MCF 10A (cell line): ENCODE measurements around the gene APCDD1L. TPM values are rescaled to one million over a fixed set of nuclear protein-coding genes. Genes with fewer than 3 reads are reported as not detected.

Source experiments
- Bru-seq: library from RNA; stranded (reverse); fragments of 400-500 nt; gene quantifications from one replicate; lab custom pipeline; 2021; lab: Mats Ljungman, UMichigan
- BruChase-seq, 2 experiments: library from RNA; stranded (reverse); fragments of 400-500 nt; gene quantifications; one replicate each; lab custom pipeline; 2021; lab: Mats Ljungman, UMichigan
- BruUV-seq: library from RNA; stranded (reverse); fragments of 400-500 nt; replicated peaks from 2 replicates; lab custom pipeline; 2021; lab: Mats Ljungman, UMichigan
- CTCF ChIA-PET: fragments of 300-600 bp; sonication (Branson Sonifier 250); formaldehyde crosslinking; extraction: SDS; loops from one replicate; lab custom pipeline; 2021; ENCODE audit warnings: antibody characterized with exemption, inconsistent platforms; lab: Yijun Ruan, JAX
- POLR2A ChIA-PET: fragments of 300-600, 350-650 bp; sonication (Branson Sonifier 250); formaldehyde crosslinking; extraction: SDS; loops from one replicate; lab custom pipeline; 2020; ENCODE audit warnings: antibody characterized with exemption, inconsistent platforms; lab: Yijun Ruan, JAX
- DNase-seq: peaks from one replicate; pipeline ENCODE4 v3.0.0-alpha.2; 2018; ENCODE audit not compliant: unreplicated experiment
- H3K27ac Mint-ChIP-seq: one replicate; pipeline ENCODE4 v1.8.0; 2022; ENCODE audit warnings: mild to moderate bottlenecking, low read depth, mixed read lengths; ENCODE audit not compliant: unreplicated experiment
- H3K27me3 Mint-ChIP-seq: one replicate; pipeline ENCODE4 v1.8.0; 2022; ENCODE audit warnings: mixed read lengths; ENCODE audit not compliant: insufficient read depth, unreplicated experiment
- H3K36me3 Mint-ChIP-seq: one replicate; pipeline ENCODE4 v1.8.0; 2022; ENCODE audit warnings: mild to moderate bottlenecking, moderate library complexity, mixed read lengths; ENCODE audit not compliant: insufficient read depth, unreplicated experiment
- H3K4me1 Mint-ChIP-seq: one replicate; pipeline ENCODE4 v1.8.0; 2022; ENCODE audit warnings: mixed read lengths; ENCODE audit not compliant: insufficient read depth, unreplicated experiment
- H3K4me3 Mint-ChIP-seq: one replicate; pipeline ENCODE4 v1.8.0; 2022; ENCODE audit warnings: mild to moderate bottlenecking, moderate library complexity, mixed read lengths; ENCODE audit not compliant: unreplicated experiment
- H3K9me3 Mint-ChIP-seq: one replicate; pipeline ENCODE4 v1.8.0; 2022; ENCODE audit warnings: mixed read lengths; ENCODE audit not compliant: unreplicated experiment
- intact Hi-C: fragments of 100-400 bp; cut with micrococcal nuclease; formaldehyde crosslinking; loops from 2 replicates; pipeline ENCODE4 v1.14.1; 2022
- long read RNA-seq: library from polyadenylated mRNA; stranded (forward); transcript quantifications from one replicate; pipeline ENCODE4 v2.0.0, GENCODE V29; 2022
- total RNA-seq: library from RNA; stranded (reverse); gene quantifications from 2 replicates; pipeline ENCODE4 v1.2.3, GENCODE V29; 2022
- TF ChIP-seq, protein P1 (sequence below): fragments of 200-600 bp; IDR thresholded peaks from one replicate; pipeline ENCODE4 v1.8.0; 2022; ENCODE audit warnings: antibody characterized with exemption, mild to moderate bottlenecking; ENCODE audit not compliant: unreplicated experiment

Gene APCDD1L
- total RNA-seq (0.12 and 0.86 TPM in 2 replicates), Bru-seq, nascent RNA (percentile 12 among the genes with signal in this experiment), BruChase-seq, experiment 1, labeled RNA remaining after a 6-hour chase (percentile 14 among the genes with signal in this experiment), BruChase-seq, experiment 2, labeled RNA remaining after a 2-hour chase (percentile 14 among the genes with signal in this experiment)
- long read RNA-seq, partial matches to known transcripts = 0 of 1 reads
- long read RNA-seq, other reads (novel, unspliced or antisense) = 0 of 1 reads

DNA sequence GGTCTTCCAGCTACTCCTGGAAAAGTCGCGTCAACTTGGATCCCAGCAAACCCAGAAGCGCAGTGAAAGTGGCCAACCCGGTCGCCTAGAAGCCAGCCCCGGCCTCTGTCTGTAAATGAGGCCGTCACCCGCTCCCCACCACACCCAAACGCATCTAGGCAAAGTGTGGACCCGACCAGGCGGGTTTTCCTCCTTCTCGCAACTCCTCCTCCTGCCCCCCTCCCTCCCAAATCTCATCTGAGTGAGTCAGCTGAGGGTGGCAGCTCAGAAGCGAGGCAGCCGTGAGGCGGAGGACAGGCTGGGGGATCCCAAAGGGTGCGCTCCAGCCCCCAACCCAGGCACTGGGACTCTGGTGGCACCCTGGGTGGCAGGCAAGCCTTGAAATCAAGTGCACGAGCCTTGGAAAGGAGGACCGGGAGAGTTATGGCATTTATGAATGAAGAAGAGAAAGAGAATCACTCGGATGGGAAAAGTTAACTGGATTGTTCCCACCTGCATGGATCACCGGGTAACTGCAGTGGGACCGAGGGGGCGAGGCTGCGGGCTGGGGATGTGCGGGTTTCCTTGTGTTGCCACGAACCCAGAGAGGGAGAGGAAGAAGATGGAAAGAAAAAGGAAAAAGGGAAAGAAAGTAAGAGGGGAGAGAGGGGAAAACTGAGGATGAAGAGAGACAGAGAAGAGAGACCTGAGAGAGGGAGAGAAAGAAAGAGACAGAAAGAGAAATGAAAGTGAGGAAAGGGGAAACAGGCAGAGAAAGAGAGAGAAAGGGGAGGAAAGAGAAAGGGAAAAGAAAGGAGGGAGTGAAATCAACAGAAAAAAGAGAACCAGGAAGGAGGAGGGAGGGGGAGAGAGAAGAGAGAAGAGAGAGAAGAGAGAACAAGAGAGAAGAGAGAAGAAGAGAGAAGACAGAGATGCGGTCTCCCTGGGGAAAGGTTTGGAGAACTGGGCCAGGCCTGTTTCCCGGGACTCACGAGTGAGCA is at the start of gene APCDD1L:
APCDD1L (minus strand) TSS at position 167 of the 980 bp plus-strand sequence. CDS start 692 bp downstream, outside the sequence.
- Mint-ChIP-seq H3K4me1 (peaks cover 7% of the 10 kb centered on the region), H3K27ac (no peak within 1 kb of the TSS), H3K9me3 (no peaks in the 10 kb centered on the region), H3K36me3 (no peaks in the 10 kb centered on the region), H3K4me3 (peak within 1 kb of the TSS; percentile 15), H3K27me3 (peaks cover 36% of the 10 kb centered on the region)
- TF ChIP-seq, protein P1, sequence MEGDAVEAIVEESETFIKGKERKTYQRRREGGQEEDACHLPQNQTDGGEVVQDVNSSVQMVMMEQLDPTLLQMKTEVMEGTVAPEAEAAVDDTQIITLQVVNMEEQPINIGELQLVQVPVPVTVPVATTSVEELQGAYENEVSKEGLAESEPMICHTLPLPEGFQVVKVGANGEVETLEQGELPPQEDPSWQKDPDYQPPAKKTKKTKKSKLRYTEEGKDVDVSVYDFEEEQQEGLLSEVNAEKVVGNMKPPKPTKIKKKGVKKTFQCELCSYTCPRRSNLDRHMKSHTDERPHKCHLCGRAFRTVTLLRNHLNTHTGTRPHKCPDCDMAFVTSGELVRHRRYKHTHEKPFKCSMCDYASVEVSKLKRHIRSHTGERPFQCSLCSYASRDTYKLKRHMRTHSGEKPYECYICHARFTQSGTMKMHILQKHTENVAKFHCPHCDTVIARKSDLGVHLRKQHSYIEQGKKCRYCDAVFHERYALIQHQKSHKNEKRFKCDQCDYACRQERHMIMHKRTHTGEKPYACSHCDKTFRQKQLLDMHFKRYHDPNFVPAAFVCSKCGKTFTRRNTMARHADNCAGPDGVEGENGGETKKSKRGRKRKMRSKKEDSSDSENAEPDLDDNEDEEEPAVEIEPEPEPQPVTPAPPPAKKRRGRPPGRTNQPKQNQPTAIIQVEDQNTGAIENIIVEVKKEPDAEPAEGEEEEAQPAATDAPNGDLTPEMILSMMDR = no peak
- DNase-seq = peak; percentile 26
- no TSS peak for BruUV-seq
- CTCF ChIA-PET = interaction anchor here (0.7 kb wide), 1 partner anchor 108 kb away, joined by 3 read pairs; no protein-coding TSS in a partner anchor
- POLR2A ChIA-PET = interaction anchor here (1.1 kb wide), 1 partner anchor 18 kb away, joined by 3 read pairs; no protein-coding TSS in a partner anchor
- intact Hi-C loops = no loop called here

DNA sequence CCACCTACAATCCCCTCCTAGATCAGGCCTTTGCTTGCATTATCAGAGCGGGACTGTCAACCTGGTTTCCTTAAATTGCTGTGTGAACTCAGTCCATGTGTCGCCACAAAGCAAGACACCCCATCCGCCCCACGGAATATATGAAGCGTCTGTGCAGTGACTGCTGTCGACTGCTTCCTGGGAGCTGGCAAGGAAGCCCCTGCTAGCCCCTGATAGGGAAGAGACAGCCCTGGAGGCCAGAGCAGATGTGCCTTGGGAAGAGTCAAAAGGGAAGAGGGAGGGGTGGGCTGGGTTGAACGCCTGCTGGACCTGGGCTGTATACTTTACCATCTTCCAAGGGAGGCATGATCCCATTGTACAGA is 44.1 kb upstream of the APCDD1L start:
- TF ChIP-seq, protein P1 = no peak
- intact Hi-C loops = no loop called here
- H3K27ac Mint-ChIP-seq = no peak overlapping the region
- peaks cover 17% of the 10 kb centered on the region for H3K27me3 Mint-ChIP-seq
- no peak overlapping the region for H3K4me3 Mint-ChIP-seq
- peaks cover 20% of the 10 kb centered on the region for H3K4me1 Mint-ChIP-seq
- no peaks in the 10 kb centered on the region for H3K9me3 Mint-ChIP-seq
- DNase-seq = no peak
- ChIA-PET POLR2A (no interaction called here), CTCF (no interaction called here)
- no TSS peak for BruUV-seq
- H3K36me3 Mint-ChIP-seq = no peaks in the 10 kb centered on the region

DNA sequence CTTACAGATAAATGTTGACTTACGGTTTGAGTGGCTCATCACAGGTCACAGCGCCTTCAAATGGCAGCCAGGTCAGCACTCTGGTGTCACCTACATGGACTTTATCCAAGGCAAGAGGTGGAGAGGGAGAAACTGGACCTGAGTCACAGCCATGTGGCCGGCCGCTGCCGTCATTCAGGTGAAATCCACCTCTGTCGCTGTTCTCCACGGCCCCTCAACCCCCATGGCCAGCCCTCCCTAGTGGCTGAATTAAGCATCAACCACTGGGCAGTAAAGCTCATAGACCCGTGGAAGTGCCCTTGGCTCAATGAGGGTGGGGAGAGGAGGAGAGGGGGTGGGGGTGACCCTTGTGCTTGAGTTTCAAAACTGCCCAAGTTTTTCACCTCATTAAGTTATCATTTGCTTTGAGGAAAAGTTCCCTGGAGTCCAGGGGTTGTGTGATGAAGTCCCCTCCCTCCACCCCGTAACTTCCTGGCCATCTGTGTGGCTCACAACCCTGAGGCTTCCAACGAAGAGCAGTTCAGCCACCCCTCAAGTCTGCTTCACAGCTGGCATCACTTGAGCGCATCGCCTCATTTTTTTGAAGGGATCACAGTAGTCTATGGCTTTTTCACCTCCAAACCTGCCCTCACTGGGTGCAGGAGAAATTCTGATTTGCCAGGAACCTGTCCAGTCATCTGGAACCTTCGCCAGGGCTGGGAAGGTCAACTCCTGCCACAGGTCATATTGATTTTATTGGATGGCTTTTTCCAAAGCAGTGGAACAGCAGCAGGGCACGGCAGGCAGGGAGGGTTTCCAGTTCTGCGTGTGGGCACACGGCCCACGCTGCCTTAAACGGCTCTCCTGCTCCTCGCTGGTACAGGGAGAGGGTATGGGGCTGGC is 43.5 kb upstream of the APCDD1L start:
- Mint-ChIP-seq H3K4me3 (no peak overlapping the region), H3K9me3 (no peaks in the 10 kb centered on the region), H3K4me1 (peaks cover 22% of the 10 kb centered on the region), H3K36me3 (no peaks in the 10 kb centered on the region), H3K27ac (no peak overlapping the region), H3K27me3 (peaks cover 17% of the 10 kb centered on the region)
- TF ChIP-seq, protein P1 = no peak
- CTCF ChIA-PET = interaction anchor here (0.5 kb wide), 1 partner anchor 95 kb away, joined by 3 read pairs; no protein-coding TSS in a partner anchor
- intact Hi-C loops = no loop called here
- DNase-seq = no peak
- BruUV-seq = no TSS peak
- POLR2A ChIA-PET = no interaction called here
